ENCODE results near the gene ARHGAP19.
"Not testable (repeated sequence)": the region's sequence is repeated elsewhere in the genome, so short reads cannot be mapped to it uniquely, and the experiment has no call there.

ARHGAP19 gene

DNA sequence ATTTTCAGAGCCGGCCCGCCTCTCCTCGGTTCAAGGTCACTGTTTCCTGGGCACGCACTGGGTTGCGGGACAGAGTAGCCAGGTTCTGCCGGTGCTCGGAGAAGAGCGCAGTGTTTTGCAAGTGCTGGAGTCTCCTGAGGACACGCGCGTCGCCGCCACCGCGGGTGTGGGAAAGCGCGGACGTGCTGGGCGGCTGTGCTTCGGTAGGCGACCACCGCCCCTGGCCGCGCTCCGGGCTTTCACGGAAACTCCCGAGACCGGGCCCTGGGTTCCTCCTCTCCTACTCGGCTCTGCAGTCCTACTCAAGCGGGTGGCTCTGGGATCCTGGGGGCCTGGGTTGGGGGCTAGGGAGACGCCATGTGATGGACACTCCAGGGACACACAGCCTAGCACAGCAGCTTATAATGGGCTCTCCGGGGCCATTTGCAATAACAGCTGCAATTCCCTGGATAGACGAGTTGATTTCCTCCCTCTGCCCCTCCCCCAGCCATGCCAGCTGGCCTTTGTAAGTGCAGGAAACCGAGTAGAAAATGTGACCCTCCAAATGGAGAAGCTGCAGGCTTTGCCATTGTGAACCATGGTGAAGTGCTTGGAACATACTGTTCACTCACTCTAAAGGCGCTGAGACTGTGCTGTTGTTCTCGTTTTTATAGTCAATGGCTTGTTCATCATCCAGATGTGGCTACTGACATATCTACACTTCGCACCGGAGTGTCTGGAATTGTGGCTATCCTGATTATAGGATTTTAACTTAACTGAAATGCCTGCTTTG lies 28.8 kb upstream of the ARHGAP19 start:
- DNase-seq (ENCODE audit: low read depth): no peak

GRCh38 chr10:97320480-97321031 lies 28.1 kb upstream of the ARHGAP19 start:
- no peak for DNase-seq (ENCODE audit: low read depth)

DNA sequence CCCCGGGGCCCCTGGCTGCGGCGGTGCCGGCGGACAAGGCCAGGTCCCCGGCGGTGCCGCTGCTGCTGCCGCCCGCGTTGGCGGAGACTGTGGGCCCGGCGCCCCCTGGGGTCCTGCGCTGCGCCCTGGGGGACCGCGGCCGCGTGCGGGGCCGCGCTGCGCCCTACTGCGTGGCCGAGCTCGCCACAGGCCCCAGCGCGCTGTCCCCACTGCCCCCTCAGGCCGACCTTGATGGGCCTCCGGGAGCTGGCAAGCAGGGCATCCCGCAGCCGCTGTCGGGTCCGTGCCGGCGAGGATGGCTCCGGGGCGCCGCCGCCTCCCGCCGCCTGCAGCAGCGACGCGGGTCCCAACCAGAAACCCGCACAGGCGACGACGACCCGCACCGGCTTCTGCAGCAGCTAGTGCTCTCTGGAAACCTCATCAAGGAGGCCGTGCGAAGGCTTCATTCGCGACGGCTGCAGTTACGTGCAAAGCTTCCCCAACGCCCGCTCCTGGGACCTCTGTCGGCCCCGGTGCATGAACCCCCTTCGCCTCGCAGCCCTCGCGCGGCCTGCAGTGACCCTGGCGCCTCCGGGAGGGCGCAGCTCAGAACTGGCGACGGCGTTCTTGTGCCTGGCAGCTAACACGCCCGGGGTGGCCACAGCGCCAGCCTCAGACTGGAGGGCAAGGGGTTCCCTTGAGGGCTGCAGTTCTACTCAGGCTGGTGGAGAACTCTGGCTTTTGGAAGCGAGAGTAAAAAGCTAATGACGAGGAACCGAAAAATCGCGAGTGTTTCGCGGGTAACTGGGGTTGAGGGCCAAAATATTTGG lies 27.4 kb upstream of the ARHGAP19 start:
- peak; percentile 44 for DNase-seq (ENCODE audit: low read depth)

DNA sequence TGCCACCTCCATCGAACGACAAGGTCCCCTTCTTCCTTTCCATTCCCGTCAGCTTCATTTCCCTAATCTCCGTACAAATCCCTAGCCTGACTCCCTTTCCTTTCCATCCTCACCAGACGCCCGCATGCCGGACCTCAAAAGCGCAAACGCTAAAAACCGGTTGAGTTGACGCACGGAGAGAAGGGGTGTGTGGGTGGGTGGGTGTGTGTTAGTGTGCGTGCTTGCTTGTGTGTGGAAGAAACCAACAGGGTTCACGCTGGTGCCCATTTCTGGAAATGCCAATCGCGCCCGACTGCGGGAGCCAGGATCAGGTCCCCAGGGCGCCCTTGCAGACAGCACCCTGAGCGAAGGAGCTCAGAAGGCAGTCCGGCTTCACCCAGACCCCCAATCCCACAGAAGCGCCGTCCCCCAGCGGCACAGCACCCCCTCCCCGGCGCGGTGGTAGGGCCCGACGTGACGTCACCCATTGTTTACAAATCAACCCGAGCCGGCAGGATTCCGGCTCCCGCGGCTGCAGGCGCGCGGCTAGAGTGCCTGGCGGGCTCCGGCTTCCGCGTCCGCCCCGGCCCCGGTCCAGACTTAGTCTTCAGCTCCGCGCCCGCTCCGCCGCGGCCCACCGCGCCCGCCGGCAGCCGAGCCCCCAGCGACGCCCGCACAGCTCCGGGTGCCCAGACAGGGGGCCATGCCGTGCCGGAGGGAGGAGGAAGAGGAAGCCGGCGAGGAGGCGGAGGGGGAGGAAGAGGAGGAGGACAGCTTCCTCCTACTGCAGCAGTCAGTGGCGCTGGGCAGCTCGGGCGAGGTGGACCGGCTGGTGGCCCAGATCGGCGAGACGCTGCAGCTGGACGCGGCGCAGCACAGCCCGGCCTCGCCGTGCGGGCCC lies 26.6 kb upstream of the ARHGAP19 start, which contains the start of gene FRAT1:
FRAT1 (plus strand) TSS at position 500 of the 880 bp plus-strand sequence; CDS start at position 683, 183 bp downstream.
- DNase-seq (ENCODE audit: low read depth): peak; percentile 81

DNA sequence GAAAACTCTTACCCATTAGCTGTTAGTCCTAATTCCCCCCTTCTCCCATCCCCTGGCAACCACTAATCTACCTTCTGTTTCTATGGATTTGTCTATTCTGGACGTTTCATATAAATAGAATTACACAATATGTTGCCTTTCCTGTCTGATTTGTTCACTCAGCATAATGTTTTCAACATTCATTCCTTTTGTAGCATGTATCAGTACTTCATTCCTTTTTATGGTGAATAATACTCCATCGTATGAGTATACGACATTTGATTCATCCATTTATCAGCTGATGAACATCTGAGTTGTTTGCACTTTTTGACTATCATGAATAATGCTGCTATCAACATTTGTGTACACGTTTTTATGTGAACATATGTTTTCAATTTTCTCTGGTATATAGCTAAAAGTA lies 22.2 kb upstream of the ARHGAP19 start:
- no peak for DNase-seq (ENCODE audit: low read depth)

DNA sequence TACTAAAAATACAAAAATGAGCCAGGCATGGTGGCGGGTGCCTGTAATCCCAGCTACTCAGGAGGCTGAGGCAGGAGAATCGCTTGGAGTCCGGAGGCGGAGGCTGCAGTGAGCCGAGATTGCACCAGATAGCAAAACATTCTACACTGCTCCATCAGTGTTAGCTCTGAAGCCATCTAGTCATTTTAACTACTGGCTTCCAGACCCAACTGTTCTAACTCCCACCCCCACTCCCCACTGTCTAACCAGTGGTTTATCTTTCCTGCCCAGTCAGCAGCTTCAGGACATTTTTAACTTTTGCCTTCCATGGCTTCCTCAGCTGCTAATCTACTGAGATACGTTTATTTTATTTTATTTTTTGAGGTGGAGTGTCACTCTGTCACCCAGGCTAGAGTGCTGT lies 20.5 kb upstream of the ARHGAP19 start:
- no peak for DNase-seq (ENCODE audit: low read depth)

GRCh38 chr10:97311111-97311626 lies 18.7 kb upstream of the ARHGAP19 start:
- no peak for DNase-seq (ENCODE audit: low read depth)

- no peak for DNase-seq (ENCODE audit: low read depth)
Observed at GRCh38 chr10:97307866-97308780, 15.7 kb upstream of the ARHGAP19 start.

DNA sequence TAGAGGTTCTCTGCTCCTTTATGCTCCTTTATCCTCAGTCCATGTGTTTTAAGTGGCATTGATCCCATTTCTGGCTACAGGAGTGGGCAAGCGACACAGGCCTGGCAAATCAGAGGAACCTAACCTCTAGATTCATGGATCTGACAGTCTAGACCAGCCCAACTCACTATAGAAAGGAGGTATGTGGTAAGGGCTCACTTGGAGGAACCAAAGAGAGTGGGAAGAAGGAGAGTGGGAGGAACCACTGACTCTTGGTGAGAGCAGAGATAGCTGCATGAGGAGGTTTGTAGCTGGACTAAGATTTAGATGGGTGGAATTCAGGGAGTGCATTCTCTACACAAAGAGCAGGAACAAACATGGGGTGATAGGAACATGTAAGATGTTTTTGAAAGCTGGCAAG lies 15.0 kb upstream of the ARHGAP19 start:
- DNase-seq (ENCODE audit: low read depth): no peak

- no peak for DNase-seq (ENCODE audit: low read depth)
Observed at GRCh38 chr10:97302088-97302791, 9.8 kb upstream of the ARHGAP19 start.

GRCh38 chr10:97300980-97301379 lies 8.5 kb upstream of the ARHGAP19 start:
- DNase-seq (ENCODE audit: low read depth): no peak

DNA sequence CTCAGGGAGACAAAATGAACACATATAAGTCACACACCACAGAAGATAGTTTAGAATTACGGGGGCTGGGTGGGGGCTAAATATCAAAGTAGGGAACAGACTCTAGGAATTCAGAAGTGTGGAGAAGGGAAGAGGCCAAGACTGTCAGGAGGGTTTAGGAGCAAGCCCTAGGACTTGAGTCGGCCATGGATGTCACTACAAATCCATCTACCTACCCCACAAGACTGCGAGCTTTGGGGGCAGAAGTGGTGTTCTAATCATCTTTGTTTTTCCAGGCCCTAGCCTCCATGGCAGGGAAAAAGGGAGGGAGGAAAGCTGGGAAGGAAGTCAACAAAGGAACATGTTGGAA lies 5.8 kb upstream of the ARHGAP19 start:
- DNase-seq (ENCODE audit: low read depth): no peak

GRCh38 chr10:97297556-97298222 lies 5.3 kb upstream of the ARHGAP19 start:
- no peak for DNase-seq (ENCODE audit: low read depth)

DNA sequence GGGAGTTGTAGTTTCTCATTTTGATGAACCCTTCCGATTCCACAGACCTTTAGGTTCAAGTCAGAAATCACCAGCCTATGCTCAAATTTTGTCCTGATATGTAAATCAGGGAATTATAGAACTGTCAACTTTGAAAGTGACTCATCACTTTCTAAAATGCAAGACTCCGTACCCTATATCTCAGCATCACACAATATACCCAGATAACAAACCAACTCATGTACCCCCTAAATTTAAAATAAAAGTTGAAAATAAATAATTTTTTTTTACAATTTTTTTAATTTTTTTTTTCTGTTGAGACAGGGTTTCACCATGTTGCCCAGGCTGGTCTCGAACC lies 393 bp upstream of the ARHGAP19 start:
- no peak for DNase-seq (ENCODE audit: low read depth)

- DNase-seq (ENCODE audit: low read depth): no peak
Observed at GRCh38 chr10:97291357-97292096, 910 bp downstream of the ARHGAP19 start.

- DNase-seq (ENCODE audit: low read depth): not testable (repeated sequence)
Observed at GRCh38 chr10:97290576-97291356, 1.7 kb downstream of the ARHGAP19 start.

DNA sequence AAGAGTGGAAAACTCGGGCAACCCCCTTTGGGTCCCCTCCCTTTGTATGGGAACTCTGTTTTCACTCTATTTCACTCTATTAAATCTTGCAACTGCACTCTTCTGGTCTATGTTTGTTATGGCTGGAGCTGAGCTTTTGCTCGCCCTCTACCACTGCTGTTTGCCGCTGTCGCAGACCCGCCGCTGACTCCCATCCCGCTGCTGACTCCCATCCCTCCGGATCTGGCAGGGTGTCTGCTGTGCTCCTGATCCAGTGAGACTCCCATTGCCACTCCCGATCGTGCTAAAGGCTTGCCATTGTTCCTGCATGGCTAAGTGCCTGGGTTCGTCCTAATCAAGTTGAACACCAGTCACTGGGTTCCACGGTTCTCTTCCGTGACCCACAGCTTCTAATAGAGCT lies 2.4 kb downstream of the ARHGAP19 start:
- not testable (repeated sequence) for DNase-seq (ENCODE audit: low read depth)

GRCh38 chr10:97280783-97281182 lies 11.7 kb downstream of the ARHGAP19 start:
- no peak for DNase-seq (ENCODE audit: low read depth)
